Effector memory CD4-positive, alpha-beta T cell (primary cell): ENCODE measurements around the gene DISC1.

Experiments used
- DNase-seq, 3 donors: peaks; one replicate each; pipeline ENCODE4 v3.0.0-alpha.2; 2020
- H3K27ac ChIP-seq: 2 replicates; pipeline ENCODE4 v1.7.0; 2013; ENCODE audit warnings: mild to moderate bottlenecking, low read length, moderate library complexity; ENCODE audit not compliant: insufficient read depth, poor library complexity, severe bottlenecking
- H3K27me3 ChIP-seq: replicated peaks from 2 replicates; pipeline ENCODE4 v1.7.0; 2013; ENCODE audit warnings: mild to moderate bottlenecking, low read length; ENCODE audit not compliant: insufficient read depth, control insufficient read depth, poor library complexity, severe bottlenecking
- H3K36me3 ChIP-seq: 2 replicates; pipeline ENCODE4 v1.7.0; 2013; ENCODE audit warnings: mild to moderate bottlenecking, low read length, moderate library complexity; ENCODE audit not compliant: control insufficient read depth, insufficient read depth
- H3K4me1 ChIP-seq: 2 replicates; pipeline ENCODE4 v1.7.0; 2013; ENCODE audit warnings: low read length, mild to moderate bottlenecking; ENCODE audit not compliant: control insufficient read depth, insufficient read depth, poor library complexity, severe bottlenecking
- H3K4me3 ChIP-seq: 2 replicates; pipeline ENCODE4 v1.7.0; 2013; ENCODE audit warnings: low read length, low read depth, mild to moderate bottlenecking; ENCODE audit not compliant: insufficient read depth, poor library complexity, severe bottlenecking
- H3K9me3 ChIP-seq: 2 replicates; pipeline ENCODE4 v1.7.0; 2013; ENCODE audit warnings: mild to moderate bottlenecking, low read length, moderate library complexity; ENCODE audit not compliant: control insufficient read depth

The DISC1 gene

GRCh38 chr1:231853588-231854207 lies 227.1 kb downstream of the DISC1 start:
- H3K27ac ChIP-seq, result no peak overlapping the region

GRCh38 chr1:231855361-231855760 lies 228.8 kb downstream of the DISC1 start:
- no peaks in the 10 kb centered on the region for H3K27me3 ChIP-seq
- no peaks in the 10 kb centered on the region for H3K36me3 ChIP-seq
- H3K4me1 ChIP-seq, result no peaks in the 10 kb centered on the region
- H3K27ac ChIP-seq, result no peak overlapping the region
- no peak for DNase-seq
- no peaks in the 10 kb centered on the region for H3K9me3 ChIP-seq
- no peak overlapping the region for H3K4me3 ChIP-seq

More at GRCh38 chr1:231853588-231854207, 227.1 kb downstream of the DISC1 start:
- no peaks in the 10 kb centered on the region for H3K27me3 ChIP-seq
- H3K4me1 ChIP-seq, result no peaks in the 10 kb centered on the region
- no peak for DNase-seq
- no peaks in the 10 kb centered on the region for H3K36me3 ChIP-seq
- H3K9me3 ChIP-seq, result no peaks in the 10 kb centered on the region
- H3K4me3 ChIP-seq, result no peak overlapping the region

- H3K36me3 ChIP-seq, result no peaks in the 10 kb centered on the region
- peaks cover 1% of the 10 kb centered on the region for H3K4me1 ChIP-seq
- no peaks in the 10 kb centered on the region for H3K9me3 ChIP-seq
- H3K4me3 ChIP-seq, result no peak overlapping the region
- no peak for DNase-seq
- no peaks in the 10 kb centered on the region for H3K27me3 ChIP-seq
- H3K27ac ChIP-seq, result no peak overlapping the region
These were observed 229.3 kb downstream of the DISC1 start for GRCh38 chr1:231855926-231856325.

- no peak for DNase-seq
These were observed 229.8 kb downstream of the DISC1 start for GRCh38 chr1:231856426-231856825.

GRCh38 chr1:231856894-231857293 lies 230.3 kb downstream of the DISC1 start:
- peaks cover 4% of the 10 kb centered on the region for H3K4me1 ChIP-seq
- no peak overlapping the region for H3K4me3 ChIP-seq
- H3K27ac ChIP-seq, result no peak overlapping the region
- no peak for DNase-seq
- H3K9me3 ChIP-seq, result no peaks in the 10 kb centered on the region
- no peaks in the 10 kb centered on the region for H3K36me3 ChIP-seq
- no peaks in the 10 kb centered on the region for H3K27me3 ChIP-seq

More at GRCh38 chr1:231856426-231856825, 229.8 kb downstream of the DISC1 start:
- H3K36me3 ChIP-seq, result no peaks in the 10 kb centered on the region
- H3K9me3 ChIP-seq, result no peaks in the 10 kb centered on the region
- H3K27me3 ChIP-seq, result no peaks in the 10 kb centered on the region
- H3K4me3 ChIP-seq, result no peak overlapping the region
- no peak overlapping the region for H3K27ac ChIP-seq
- peaks cover 4% of the 10 kb centered on the region for H3K4me1 ChIP-seq

GRCh38 chr1:231857609-231858135 lies 231.1 kb downstream of the DISC1 start:
- Histone ChIP-seq H3K27me3 (no peaks in the 10 kb centered on the region), H3K4me1 (peaks cover 4% of the 10 kb centered on the region), H3K9me3 (no peaks in the 10 kb centered on the region), H3K4me3 (no peak overlapping the region), H3K36me3 (no peaks in the 10 kb centered on the region), H3K27ac (no peak overlapping the region)
- DNase-seq, result no peak

GRCh38 chr1:231860221-231861088 lies 233.9 kb downstream of the DISC1 start:
- Histone ChIP-seq H3K4me1 (peaks cover 4% of the 10 kb centered on the region), H3K27ac (no peak overlapping the region), H3K9me3 (no peaks in the 10 kb centered on the region), H3K36me3 (no peaks in the 10 kb centered on the region), H3K27me3 (no peaks in the 10 kb centered on the region), H3K4me3 (no peak overlapping the region)
- DNase-seq, result no peak

GRCh38 chr1:231861541-231862481 lies 235.2 kb downstream of the DISC1 start:
- peaks cover 6% of the 10 kb centered on the region for H3K4me1 ChIP-seq
- no peak overlapping the region for H3K4me3 ChIP-seq
- H3K27ac ChIP-seq, result no peak overlapping the region
- DNase-seq, result no peak
- H3K9me3 ChIP-seq, result no peaks in the 10 kb centered on the region
- no peaks in the 10 kb centered on the region for H3K27me3 ChIP-seq
- no peaks in the 10 kb centered on the region for H3K36me3 ChIP-seq

- DNase-seq, result no peak
- H3K4me3 ChIP-seq, result no peak overlapping the region
- no peak overlapping the region for H3K27ac ChIP-seq
- no peaks in the 10 kb centered on the region for H3K36me3 ChIP-seq
- H3K9me3 ChIP-seq, result no peaks in the 10 kb centered on the region
- H3K4me1 ChIP-seq, result peaks cover 13% of the 10 kb centered on the region
- H3K27me3 ChIP-seq, result no peaks in the 10 kb centered on the region
These were observed 236.0 kb downstream of the DISC1 start for GRCh38 chr1:231862611-231863010.
